HG03097 (cell line): ENCODE data around the gene DAGLB.
"Not testable (repeated sequence)": the region's sequence is repeated elsewhere in the genome, so short reads cannot be mapped to it uniquely, and the experiment has no call there.

Experiments
- ATAC-seq: cut with Tn5 transposase; IDR thresholded peaks from one replicate; pipeline ENCODE4 v1.9.1; 2021; ENCODE audit not compliant: unreplicated experiment, low FRiP score

Gene DAGLB

DNA sequence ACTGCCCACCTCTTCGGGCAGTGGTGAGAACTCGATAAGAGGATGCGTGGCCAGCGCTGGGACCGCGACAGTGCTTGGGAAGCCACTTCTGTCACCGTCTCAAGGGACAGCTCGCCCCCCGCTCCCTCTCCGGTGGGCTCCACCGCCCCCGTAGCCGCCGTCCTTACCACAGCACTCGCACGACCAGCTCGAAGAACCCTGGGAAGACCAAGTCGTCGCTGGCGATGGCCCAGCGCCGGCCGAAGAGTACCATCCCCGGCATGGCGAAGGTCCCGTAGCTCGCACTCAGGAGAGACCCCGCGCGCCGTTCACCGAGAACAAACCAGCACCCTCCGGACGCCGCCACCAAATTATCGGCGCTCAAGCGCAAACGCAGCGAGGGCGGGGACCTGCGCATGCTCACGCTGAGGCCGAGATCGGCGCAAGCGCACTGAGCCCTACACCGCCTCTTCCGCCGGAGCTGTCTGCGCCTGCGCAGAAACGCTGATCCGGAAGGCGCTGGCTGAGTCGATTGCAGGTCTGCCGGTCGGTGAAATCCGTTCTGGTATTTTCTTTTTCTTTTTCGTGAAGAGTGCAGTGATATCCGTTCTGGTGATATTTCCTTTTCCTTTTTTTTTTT, at the start of gene DAGLB:
Gene DAGLB, minus strand, starts transcription at position 374 of the 619 bp plus-strand sequence. Its CDS starts 112 bp downstream, at position 262.
- ATAC-seq: peak; percentile 75

DNA sequence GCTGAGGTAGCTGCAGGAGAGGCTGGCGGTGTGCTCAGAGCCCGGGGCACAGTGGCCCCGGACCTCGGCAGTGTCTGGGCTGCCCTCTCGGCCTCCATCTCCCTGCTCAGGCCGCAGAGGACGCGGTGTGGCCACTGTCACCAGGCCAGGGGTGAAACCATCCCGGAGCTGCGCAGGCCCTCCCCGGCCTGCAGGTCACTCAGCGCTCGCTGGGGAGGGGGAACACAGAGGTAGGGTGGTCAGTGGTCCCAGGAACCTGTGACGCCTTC, 49.8 kb upstream of the DAGLB start:
- no peak for ATAC-seq

DNA sequence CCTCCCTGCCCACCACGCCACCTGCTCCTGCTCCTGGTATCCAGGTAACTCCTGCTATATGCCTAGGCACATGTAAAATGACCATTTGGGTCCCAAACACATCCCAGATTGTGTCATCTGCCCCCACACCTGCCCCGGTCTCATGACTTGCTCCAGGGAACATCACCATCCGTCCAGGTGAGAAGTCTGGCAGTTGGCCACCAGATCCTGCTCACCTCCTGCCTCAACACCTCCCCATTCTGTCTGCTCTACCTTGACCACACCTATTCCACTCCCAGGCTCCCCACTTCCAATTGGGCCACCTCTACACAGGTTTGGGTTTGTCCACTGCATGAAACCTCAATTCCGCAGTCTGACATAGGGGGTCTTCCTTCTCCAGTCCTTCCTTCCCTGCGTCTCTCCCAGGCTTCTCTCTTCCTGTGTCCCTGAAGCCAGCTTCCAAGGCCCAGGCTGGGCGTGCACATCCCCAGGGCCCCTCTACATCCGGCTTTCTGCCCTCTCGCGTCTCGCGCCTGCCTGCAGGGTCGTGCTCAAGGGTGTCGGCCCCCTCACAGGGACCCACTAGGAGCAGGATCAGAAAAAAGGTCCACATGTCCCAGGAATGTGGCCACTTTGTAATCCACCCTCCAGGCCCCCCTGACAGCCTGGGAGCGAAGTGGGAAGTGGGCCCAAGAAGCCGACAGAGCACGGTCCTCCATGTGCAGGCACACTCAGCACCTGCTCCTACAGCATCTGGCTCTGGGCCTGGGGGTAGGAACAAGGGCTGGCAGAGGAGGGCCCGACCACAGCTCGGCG, 49.3 kb upstream of the DAGLB start:
- ATAC-seq: no peak

GRCh38 chr7:6495597-6496262, 48.0 kb upstream of the DAGLB start:
- no peak for ATAC-seq

DNA sequence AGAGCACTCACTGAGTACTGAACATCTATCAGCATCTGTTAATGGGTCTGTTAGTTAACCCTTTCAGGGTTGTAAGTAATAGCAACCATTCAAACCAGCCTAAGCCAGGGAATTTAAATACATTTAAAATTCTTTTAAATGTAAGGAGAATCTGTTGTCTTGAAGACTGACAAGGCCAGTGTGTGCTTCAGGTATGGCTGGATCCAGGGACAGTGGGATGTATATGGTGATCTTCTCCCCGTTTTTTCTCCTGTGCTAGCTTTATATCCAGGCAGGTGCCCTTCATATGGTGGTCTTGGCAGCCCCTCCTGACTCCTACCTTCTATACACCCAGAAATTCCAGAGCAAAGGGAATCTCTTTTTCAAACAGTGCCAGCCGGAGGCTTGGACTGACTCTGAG, 46.6 kb upstream of the DAGLB start:
- no peak for ATAC-seq

DNA sequence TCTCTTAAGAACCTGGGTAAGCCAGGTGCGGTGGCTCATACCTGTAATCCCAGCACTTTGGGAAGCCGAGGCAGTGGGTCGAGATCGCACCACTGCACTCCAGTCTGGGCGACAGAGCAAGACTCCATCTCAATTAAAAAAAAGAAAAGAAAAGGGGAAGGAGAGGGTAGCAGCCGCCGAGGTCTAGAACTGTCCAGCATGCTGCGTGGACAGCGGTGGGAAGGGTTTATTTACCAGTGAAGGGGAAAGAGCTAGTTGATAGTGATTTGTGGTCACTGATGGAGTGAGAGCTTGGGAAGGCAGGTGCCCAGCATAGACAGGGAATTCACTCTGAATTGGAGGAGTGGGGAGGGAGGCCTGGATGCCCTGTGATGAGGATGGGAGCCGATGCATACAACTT, 43.4 kb upstream of the DAGLB start:
- ATAC-seq: no peak

- no peak for ATAC-seq
Measured at GRCh38 chr7:6489612-6490011, 41.9 kb upstream of the DAGLB start.

DNA sequence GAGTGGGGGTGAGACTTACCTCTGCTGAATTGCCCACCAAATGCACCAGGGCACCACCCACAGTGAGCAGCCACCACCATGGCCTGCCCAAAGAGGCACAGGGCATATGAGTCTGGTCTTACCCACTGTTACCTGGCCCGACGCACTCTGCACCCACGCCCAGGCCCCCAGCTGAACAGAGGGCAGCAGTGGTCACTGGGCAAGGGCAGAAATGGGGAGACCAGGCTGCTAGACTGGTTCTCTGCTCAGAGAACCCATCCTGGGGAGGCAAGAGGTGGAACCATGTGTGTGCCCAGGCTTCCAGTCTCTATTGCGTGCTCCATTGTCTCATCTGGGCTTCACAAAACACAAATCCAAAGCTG, 39.4 kb upstream of the DAGLB start:
- ATAC-seq: no peak

DNA sequence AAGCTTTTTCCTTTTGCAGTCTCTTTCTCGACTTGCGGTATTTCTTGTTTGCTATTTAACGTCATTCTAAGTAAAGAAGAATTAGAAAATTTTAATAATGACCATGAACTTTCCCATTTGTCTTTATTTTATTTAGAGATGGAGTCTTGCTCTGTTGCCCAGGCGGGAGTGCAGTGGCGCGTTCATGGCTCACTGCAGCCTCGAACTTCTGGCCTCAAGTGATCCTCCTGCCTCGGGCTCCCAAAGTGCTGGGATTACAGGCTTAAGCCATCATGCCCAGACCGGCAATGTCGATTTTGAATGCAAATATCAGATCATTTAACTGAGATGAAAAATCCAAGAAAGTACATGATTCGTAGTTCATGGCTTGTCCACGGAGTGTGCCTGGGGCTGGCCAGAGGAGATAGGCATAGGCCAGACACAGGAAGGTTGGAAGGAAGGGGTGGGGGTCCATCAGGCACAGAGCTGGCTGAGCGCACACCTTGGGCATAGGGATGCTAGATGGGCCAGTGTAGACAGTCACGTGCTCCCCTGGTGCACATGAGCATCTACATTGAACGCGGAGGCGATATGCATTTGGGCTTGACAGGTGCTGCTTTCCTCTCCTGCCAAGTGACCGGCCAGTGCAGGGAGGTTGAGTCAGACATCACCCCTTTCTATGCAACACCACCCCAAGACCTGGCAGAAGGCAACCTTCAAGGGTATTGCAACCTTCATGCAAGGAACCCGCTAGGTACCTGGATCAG, 38.9 kb upstream of the DAGLB start:
- ATAC-seq: no peak

DNA sequence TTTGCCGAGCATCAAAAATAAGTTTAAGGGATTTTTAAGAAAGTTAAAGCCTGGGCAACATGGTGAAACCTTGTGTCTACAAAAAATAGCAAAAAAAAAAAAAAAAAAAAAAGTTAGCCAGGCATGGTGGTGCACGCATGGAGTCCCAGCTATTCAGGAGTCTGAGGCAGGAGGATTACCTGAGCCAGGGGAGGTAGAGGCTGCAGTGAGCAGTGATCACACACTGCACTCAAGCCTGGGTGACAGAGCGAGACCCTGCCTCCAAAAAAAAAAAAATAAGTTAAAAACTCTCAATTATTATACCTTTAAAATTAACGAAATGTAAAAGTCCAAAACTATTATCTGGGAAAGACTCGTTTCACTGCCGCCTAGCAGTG, 35.0 kb upstream of the DAGLB start:
- no peak for ATAC-seq

GRCh38 chr7:6482307-6482706, 34.6 kb upstream of the DAGLB start:
- ATAC-seq: no peak

- ATAC-seq: no peak
Measured at GRCh38 chr7:6481445-6481844, 33.7 kb upstream of the DAGLB start.

GRCh38 chr7:6480323-6480660, 32.5 kb upstream of the DAGLB start:
- ATAC-seq: no peak

DNA sequence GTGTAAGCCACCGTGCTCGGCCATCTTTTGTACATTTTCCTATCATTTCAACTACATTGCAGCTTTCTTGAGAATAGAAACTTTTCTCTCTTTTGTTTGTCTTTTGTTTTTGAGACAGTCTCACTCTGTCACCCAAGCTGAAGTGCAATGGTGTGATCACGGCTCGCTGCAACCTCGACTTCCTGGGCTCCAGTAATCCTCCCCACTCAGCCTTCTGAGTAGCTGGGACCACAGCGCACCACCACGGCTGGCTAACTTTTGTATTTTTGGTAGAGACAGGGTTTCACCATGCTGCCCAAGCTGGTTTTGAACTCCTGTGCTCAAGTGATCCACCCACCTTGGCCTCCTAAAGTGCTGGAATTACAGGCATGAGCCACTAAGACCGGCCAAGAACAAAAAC, 31.3 kb upstream of the DAGLB start:
- no peak for ATAC-seq

GRCh38 chr7:6478186-6478585, 30.4 kb upstream of the DAGLB start:
- no peak for ATAC-seq

DNA sequence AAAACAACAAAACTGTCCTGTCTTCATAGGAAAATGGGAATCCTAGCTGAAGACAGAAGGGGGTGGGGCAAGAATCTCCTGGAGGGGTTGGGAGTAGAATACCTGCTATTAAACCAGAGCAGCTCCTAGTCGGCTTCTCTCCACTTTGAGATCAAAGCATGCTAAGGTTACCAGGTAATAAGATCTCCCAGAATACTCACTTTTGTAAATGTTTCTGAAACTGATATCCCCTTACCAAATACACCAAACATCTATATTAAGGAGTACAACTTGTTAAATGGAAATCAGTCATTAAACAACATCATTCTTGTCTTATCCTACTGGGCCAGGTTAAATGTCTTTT, 29.5 kb upstream of the DAGLB start:
- ATAC-seq: no peak

DNA sequence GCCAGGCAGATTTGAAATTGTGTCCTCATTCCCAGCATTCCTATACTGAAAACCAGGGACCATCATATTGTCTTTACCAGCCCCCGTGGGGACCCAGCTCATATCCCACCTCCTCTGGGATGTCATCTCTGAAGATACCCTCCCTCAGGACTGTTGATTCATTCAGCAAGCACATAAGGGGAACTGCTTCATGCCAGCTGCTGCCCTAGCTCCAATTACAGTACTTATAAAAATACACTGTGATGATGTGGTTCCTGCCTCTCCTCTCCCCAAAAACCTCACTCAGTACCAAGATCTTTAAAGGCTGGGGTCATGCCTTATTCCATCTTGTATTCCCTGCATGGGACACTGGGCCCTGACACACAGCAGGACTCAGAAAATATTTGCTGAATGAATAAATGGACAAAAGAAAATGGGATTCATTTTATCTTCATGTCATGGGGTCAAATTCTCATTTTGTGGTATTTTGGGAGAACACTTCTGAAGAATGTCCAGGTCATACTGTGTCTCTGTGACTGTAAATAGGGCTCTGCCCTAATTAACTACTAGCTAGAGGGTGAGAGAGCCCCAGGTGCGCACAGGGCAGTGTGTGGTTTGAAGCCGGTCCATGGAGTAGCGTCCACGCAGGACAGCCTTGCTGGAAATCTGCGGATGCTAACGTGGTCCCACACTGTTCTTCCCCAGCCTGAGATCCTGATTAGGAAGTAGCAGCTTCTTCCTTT, 29.0 kb upstream of the DAGLB start:
- no peak for ATAC-seq

DNA sequence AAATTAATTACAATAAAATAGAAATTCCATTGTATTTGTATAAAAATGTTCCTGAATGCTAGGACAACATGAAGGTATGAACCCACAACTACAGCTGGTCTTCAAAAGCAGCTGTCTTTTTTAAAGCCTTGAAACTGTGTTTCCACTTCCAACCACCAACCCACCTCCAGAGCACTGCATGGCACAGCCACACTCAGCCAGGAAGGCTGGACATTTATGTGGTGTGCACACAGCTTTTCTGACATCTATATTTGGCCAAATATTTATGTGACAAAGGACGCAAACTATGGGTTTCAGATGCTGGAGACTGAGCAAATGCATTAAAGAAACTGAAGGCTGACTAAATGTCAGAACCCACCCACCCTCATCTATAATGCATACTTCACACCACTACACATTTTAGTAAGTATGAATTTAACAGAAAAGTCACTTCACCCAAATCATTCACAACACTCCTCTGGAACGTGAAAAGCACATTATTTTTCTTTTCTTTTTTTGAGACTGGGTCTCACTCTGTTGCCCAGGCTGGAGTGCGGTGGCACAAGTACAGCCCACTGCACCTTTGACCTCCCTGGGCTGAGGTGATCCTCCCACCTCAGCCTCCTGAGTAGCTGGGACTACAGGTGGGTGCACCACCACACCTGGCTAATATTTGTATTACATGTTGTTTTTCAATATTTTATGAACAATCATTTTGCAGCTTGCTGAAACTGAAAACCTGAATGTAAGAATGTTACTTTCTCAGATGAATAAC, 27.9 kb upstream of the DAGLB start:
- no peak for ATAC-seq

- ATAC-seq: no peak
Measured at GRCh38 chr7:6465862-6466261, 18.1 kb upstream of the DAGLB start.

GRCh38 chr7:6463609-6464008, 15.9 kb upstream of the DAGLB start:
- ATAC-seq: not testable (repeated sequence)
